Loucy (cell line): ENCODE results near the gene SOBP.

Experiments
- H2AFZ ChIP-seq: fragments of 200-600 bp; sonication (generic); 2 replicates; pipeline ENCODE4 v1.6.0; 2016; ENCODE audit warnings: antibody characterized with exemption, mild to moderate bottlenecking, low read length, moderate library complexity
- H3F3A ChIP-seq: fragments of 200-600 bp; 2 replicates; pipeline ENCODE4 v1.6.0; 2016; ENCODE audit warnings: antibody characterized with exemption, low read depth, mild to moderate bottlenecking
- H3K27me3 ChIP-seq: fragments of 200-600 bp; sonication (generic); 2 replicates; pipeline ENCODE4 v1.6.1; 2014; ENCODE audit warnings: low read length, mild to moderate bottlenecking; ENCODE audit not compliant: insufficient read depth, poor library complexity, severe bottlenecking
- H3K36me3 ChIP-seq: fragments of 200-600 bp; sonication (generic); 2 replicates; pipeline ENCODE4 v1.6.1; 2016; ENCODE audit warnings: low read length; ENCODE audit not compliant: insufficient read depth
- H3K4me1 ChIP-seq: fragments of 200-600 bp; sonication (generic); 2 replicates; pipeline ENCODE4 v1.5.1; 2014; ENCODE audit warnings: low read length, mild to moderate bottlenecking; ENCODE audit not compliant: insufficient read depth, poor library complexity, severe bottlenecking
- H3K4me2 ChIP-seq: fragments of 200-600 bp; sonication (generic); 2 replicates; pipeline ENCODE4 v1.6.0; 2014; ENCODE audit warnings: antibody characterized with exemption, low read length, low read depth, mild to moderate bottlenecking; ENCODE audit not compliant: poor library complexity, severe bottlenecking
- H3K4me3 ChIP-seq: fragments of 200-600 bp; sonication (generic); 2 replicates; pipeline ENCODE4 v1.5.1; 2014; ENCODE audit warnings: low read length, mild to moderate bottlenecking, mixed read lengths; ENCODE audit not compliant: poor library complexity, severe bottlenecking
- H3K79me2 ChIP-seq: fragments of 200-600 bp; sonication (generic); 2 replicates; pipeline ENCODE4 v1.6.1; 2014; ENCODE audit warnings: low read length; ENCODE audit not compliant: insufficient read depth
- H3K9ac ChIP-seq: fragments of 200-600 bp; sonication (generic); 2 replicates; pipeline ENCODE4 v1.6.0; 2014; ENCODE audit warnings: mild to moderate bottlenecking, low read depth, low read length, moderate library complexity; ENCODE audit not compliant: poor library complexity, severe bottlenecking
- H3K9me2 ChIP-seq: fragments of 200-600 bp; sonication (generic); replicated peaks from 2 replicates; pipeline ENCODE4 v1.6.1; 2016; ENCODE audit warnings: low read depth, low read length, mixed read lengths
- H3K9me3 ChIP-seq: fragments of 200-600 bp; sonication (generic); 2 replicates; pipeline ENCODE4 v1.6.1; 2014; ENCODE audit warnings: mild to moderate bottlenecking, antibody characterized with exemption, low read length, low read depth; ENCODE audit not compliant: insufficient read depth
- H4K20me1 ChIP-seq: fragments of 200-600 bp; sonication (generic); 2 replicates; pipeline ENCODE4 v1.6.0; 2014; ENCODE audit warnings: antibody characterized with exemption, low read length, mild to moderate bottlenecking; ENCODE audit not compliant: insufficient read depth, poor library complexity, severe bottlenecking
- CTCF ChIP-seq: fragments of 200-600 bp; sonication (generic); conservative IDR thresholded peaks from 2 replicates; pipeline ENCODE4 v1.5.1; 2014; ENCODE audit warnings: mild to moderate bottlenecking, antibody characterized with exemption, low read length
- EZH2phosphoT487 ChIP-seq: fragments of 200-600 bp; IDR thresholded peaks from 2 replicates; pipeline ENCODE4 v1.6.1; 2018; ENCODE audit warnings: antibody characterized with exemption, mild to moderate bottlenecking, moderate library complexity, borderline replicate concordance

SOBP gene

DNA sequence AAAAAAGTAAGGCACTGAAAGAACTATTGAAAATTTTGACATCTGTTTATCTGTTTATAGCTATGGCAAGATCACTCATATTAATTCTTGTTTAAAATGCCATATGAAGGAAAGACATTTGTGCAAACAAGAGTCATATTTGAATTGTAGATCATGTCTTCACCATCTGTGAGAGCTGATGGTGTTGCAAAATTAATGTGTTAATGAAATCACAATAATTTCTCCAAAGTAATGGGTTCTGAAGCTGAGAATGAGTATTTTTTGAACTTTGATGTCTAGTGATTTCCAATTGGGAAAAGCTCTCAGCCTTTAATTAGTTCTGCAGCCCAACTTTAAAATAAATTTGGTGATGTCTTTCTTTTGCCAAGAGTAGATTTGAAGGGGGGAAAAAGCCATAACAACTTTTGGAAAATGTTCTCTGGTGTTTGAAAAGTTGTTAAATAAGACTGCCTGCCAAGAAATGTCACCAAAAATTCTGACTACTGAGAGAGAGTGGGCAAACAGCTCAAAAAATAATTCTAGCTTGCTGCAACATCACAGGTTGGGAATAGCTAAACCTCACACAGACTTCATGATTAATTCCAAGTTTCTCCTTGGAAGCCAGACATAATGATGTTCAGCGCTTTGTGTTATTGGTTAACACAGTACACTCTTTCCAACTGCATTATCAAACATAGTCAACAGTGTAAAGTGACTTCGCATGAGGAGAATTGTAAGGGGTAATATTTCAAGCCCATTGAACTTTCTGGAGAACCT, 142.6 kb downstream of the SOBP start:
- H4K20me1 ChIP-seq, result no peaks in the 10 kb centered on the region

DNA sequence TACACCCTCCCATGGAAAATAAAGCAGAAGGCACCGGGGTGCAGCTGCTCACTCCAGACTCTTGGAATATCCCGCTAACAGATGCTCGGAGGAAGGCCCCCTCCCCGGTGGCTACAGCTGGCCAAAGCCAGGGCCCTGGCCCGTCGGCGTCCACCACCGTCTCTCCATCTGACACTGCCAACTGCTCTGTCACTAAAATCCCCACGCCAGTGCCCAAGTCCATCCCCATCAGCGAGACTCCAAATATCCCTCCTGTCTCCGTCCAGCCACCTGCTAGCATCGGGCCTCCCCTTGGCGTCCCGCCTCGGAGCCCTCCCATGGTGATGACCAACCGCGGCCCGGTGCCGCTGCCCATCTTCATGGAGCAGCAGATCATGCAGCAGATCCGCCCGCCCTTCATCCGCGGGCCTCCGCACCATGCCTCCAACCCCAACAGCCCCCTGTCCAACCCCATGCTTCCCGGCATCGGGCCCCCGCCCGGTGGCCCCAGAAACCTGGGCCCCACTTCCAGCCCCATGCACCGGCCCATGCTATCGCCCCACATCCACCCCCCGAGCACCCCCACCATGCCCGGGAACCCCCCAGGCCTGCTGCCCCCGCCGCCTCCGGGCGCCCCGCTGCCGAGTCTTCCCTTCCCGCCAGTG, 143.9 kb downstream of the SOBP start:
- Histone ChIP-seq H3K79me2 (no peaks in the 10 kb centered on the region), H3F3A (no peaks in the 10 kb centered on the region), H3K4me3 (no peak overlapping the region), H2AFZ (no peak overlapping the region), H3K4me1 (peaks cover 34% of the 10 kb centered on the region), H3K36me3 (peaks cover 16% of the 10 kb centered on the region; the same call in 1 of the 2 replicates), H4K20me1 (no peaks in the 10 kb centered on the region), H3K4me2 (no peak overlapping the region), H3K27me3 (no peaks in the 10 kb centered on the region), H3K9me2 (no peaks in the 10 kb centered on the region), H3K9ac (no peak overlapping the region), H3K9me3 (no peaks in the 10 kb centered on the region)
- TF ChIP-seq CTCF, result no peak
- TF ChIP-seq EZH2phosphoT487, result no peak

More for the DNA sequence above, 142.6 kb downstream of the SOBP start:
- Histone ChIP-seq H3K9ac (no peak overlapping the region), H3F3A (no peaks in the 10 kb centered on the region), H3K36me3 (peaks cover 16% of the 10 kb centered on the region; the same call in 1 of the 2 replicates), H3K9me2 (no peaks in the 10 kb centered on the region), H3K79me2 (no peaks in the 10 kb centered on the region), H3K9me3 (no peaks in the 10 kb centered on the region), H3K27me3 (no peaks in the 10 kb centered on the region), H3K4me3 (no peak overlapping the region), H3K4me1 (peaks cover 30% of the 10 kb centered on the region), H2AFZ (no peak overlapping the region), H3K4me2 (no peak overlapping the region)
- TF ChIP-seq EZH2phosphoT487 (no peak), CTCF (no peak)

GRCh38 chr6:107634324-107635056, 144.6 kb downstream of the SOBP start:
- H3K4me1 ChIP-seq, result peaks cover 31% of the 10 kb centered on the region
- H3K36me3 ChIP-seq, result peaks cover 16% of the 10 kb centered on the region; the same call in 1 of the 2 replicates
- no peaks in the 10 kb centered on the region for H3K9me2 ChIP-seq
- H3K4me2 ChIP-seq, result no peak overlapping the region
- no peaks in the 10 kb centered on the region for H3F3A ChIP-seq
- no peaks in the 10 kb centered on the region for H3K79me2 ChIP-seq
- no peak overlapping the region for H3K9ac ChIP-seq
- no peak overlapping the region for H2AFZ ChIP-seq
- H4K20me1 ChIP-seq, result no peaks in the 10 kb centered on the region
- no peaks in the 10 kb centered on the region for H3K9me3 ChIP-seq
- H3K27me3 ChIP-seq, result no peaks in the 10 kb centered on the region
- no peak for TF ChIP-seq EZH2phosphoT487
- TF ChIP-seq CTCF, result no peak
- no peak overlapping the region for H3K4me3 ChIP-seq
